ENCODE data around the gene UBE4A.

Gene UBE4A

GRCh38 chr11:118340449-118340848 is 19.0 kb upstream of the UBE4A start:
- in situ Hi-C loops (cut with MboI; ENCODE audit: low sequenced_read_pairs) = no loop called here

DNA sequence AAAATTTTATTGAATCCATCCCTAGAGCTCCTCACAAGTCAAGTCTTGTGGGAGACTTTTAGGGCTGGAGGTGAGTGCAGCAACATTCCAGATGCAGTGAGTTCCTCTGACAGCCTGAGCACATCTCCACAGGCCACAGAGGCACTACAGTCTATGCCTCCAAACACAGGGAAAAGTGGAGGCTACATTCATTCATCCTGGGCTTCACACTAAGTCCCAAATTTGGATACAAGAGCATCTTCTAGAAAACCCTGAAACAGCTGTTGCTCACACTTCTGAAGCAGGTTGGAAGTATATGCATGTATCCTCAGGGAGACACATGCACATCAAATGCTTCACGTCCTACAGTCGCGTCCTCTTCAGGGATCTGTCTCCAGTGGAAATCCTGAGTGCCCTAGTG is 18.1 kb upstream of the UBE4A start:
- in situ Hi-C loops (cut with MboI; ENCODE audit: low sequenced_read_pairs) = no loop called here

DNA sequence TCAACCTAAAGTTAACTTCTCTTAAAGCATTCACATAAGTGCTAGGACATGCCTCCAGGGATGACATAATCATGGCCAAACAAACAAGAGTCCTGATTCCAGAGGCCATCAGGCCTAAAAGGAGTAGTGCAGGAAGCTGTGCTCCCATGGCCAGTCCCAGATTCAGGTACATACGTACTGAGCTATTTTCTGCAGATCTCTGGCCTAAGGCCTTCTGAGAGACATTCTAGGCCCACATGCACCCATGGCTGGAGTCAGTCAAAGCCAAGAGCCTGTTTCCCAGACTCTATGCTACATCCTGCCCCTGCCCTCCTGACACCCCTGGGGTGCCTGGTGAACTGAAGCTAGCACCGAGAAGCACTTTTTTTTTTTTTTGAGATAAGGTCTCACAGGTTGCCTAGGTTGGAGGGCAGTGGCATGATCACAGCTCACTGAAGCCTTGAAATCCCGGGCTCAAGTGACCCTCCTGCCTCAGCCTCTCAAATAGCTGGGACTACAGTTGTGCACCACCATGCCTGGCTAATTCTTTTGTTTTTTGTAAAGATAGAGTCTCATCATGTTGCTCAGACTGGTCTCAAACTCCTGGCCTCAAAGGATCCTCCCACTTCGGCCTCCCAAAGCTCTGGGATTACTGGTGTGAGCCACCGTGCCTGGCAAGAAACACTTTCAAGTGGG is 17.4 kb upstream of the UBE4A start:
- in situ Hi-C loops (cut with MboI; ENCODE audit: low sequenced_read_pairs) = no loop called here

DNA sequence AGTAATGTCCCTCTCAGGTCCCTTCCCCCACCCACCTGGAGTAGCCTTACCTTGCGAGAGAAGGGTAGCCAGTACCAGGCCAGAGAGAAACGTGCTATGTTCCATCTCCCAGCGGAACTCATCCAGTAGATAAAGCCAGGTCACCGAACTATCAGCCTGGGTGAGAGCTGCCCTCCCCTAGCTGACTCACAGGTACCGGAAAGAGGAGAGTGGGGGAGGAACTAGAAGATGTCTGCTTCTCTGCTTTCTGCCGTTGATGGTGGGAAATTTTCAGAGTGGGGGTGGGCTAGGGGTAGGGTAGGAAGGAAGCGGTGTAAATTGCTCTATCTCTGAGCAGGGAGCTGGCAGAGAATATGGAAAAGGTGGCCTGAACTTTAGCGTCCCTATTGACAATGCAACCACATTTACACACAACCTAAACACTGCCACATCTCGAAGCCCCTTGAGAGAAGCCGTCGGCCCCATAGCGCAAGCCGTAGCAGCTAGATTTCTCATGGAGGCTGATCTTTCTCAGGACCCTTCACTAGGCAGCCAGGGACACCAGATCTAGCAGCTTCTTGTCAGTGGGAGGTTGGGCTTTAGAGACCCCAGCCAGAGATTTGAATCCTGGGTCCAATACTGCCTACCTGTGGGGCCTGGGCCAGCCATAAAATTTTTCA is 16.8 kb upstream of the UBE4A start, which contains the start of gene CD3D:
Gene CD3D (minus strand): TSS at position 203 of the 659 bp plus-strand sequence. CDS start 98 bp downstream, at position 105.
- in situ Hi-C loops (cut with MboI; ENCODE audit: low sequenced_read_pairs) = no loop called here

- in situ Hi-C loops (cut with MboI; ENCODE audit: low sequenced_read_pairs) = no loop called here
These were observed 16.2 kb upstream of the UBE4A start for GRCh38 chr11:118343248-118343647.

GRCh38 chr11:118343981-118344515 is 15.4 kb upstream of the UBE4A start, which contains the start of gene CD3G:
Gene CD3G (plus strand): TSS chr11:118344344. CDS start chr11:118344424, 80 bp downstream.
- in situ Hi-C loops (cut with MboI; ENCODE audit: low sequenced_read_pairs) = no loop called here

GRCh38 chr11:118349475-118349874 is 9.9 kb upstream of the UBE4A start:
- in situ Hi-C loops (cut with MboI; ENCODE audit: low sequenced_read_pairs) = no loop called here

DNA sequence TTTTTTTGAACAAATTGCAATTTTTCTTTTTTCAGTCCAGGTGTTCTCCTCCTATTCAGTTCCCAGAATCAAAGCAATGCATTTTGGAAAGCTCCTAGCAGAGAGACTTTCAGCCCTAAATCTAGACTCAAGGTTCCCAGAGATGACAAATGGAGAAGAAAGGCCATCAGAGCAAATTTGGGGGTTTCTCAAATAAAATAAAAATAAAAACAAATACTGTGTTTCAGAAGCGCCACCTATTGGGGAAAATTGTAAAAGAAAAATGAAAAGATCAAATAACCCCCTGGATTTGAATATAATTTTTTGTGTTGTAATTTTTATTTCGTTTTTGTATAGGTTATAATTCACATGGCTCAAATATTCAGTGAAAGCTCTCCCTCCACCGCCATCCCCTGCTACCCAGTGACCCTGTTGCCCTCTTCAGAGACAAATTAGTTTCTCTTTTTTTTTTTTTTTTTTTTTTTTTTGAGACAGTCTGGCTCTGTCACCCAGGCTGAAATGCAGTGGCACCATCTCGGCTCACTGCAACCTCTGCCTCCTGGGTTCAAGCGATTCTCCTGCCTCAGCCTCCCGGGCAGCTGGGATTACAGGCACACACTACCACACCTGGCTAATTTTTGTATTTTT is 6.2 kb upstream of the UBE4A start:
- in situ Hi-C loops (cut with MboI; ENCODE audit: low sequenced_read_pairs) = loop anchor here (10.0 kb wide), 2 partner anchors 48 to 158 kb away; partner anchors contain the start of gene CD3E

DNA sequence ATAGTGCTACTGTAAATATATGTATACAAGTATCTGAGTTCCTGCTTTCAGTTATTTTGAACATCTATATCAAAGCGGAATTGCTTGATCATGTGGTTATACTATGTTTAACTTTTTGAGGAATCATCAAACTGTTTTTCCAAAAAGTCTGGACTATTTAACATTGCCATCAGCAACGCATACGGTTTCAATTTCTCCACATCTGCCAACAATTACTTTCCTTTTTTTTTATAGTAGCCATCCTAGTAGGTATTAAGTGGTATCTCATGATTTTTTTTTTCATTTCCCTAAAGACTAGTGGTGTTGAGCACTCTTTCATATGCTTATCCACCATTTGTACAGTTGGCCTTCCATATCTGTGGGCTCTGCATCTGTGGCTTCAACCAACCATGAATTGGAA is 1.3 kb upstream of the UBE4A start:
- in situ Hi-C loops (cut with MboI; ENCODE audit: low sequenced_read_pairs) = loop anchor here (10.0 kb wide), 2 partner anchors 53 to 163 kb away; partner anchors contain the start of gene CD3E

GRCh38 chr11:118364956-118365615 is 5.7 kb downstream of the UBE4A start:
- in situ Hi-C loops (cut with MboI; ENCODE audit: low sequenced_read_pairs) = no loop called here

DNA sequence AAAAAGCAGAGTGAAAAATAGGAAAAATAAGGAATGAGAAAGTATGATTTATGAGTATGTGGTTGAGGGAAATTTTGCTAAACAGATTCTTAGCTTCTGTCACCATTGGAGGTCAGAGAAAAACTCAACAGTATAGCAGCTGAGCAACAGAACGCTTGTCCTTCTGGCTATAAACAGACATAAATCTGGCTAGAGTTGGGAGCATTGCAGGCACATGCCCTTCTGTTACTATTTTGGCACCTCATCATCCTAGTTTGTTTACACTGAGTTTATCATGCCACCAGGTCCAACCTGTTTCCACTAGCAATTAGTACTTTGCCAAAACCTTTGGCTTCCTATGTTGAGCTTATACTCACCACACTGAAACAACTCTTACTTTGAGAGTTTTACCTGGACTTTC is 6.9 kb downstream of the UBE4A start:
- in situ Hi-C loops (cut with MboI; ENCODE audit: low sequenced_read_pairs) = no loop called here

DNA sequence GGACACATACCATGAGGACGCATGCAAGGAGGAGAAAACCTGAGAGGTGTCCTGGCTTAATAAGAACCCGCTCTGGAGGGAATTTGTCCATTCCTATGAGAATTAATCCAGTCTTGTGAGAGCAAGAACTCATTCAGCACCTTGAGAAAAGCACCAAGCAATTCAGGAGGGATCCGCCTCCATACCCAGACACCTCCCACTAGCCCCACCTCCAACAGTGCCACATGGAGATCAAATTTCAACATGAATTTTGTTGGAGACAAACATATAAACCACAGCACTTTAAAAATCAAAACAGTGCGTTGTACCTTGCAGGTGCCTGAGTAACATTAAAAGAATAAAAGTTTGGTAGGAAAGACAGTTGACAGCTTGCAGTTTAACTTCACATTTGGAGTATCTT is 11.4 kb downstream of the UBE4A start:
- in situ Hi-C loops (cut with MboI; ENCODE audit: low sequenced_read_pairs) = loop anchor here (10.0 kb wide), 1 partner anchor 134 kb away; no protein-coding TSS in a partner anchor

GRCh38 chr11:118373263-118373662 is 13.9 kb downstream of the UBE4A start:
- in situ Hi-C loops (cut with MboI; ENCODE audit: low sequenced_read_pairs) = loop anchor here (10.0 kb wide), 1 partner anchor 132 kb away; no protein-coding TSS in a partner anchor

DNA sequence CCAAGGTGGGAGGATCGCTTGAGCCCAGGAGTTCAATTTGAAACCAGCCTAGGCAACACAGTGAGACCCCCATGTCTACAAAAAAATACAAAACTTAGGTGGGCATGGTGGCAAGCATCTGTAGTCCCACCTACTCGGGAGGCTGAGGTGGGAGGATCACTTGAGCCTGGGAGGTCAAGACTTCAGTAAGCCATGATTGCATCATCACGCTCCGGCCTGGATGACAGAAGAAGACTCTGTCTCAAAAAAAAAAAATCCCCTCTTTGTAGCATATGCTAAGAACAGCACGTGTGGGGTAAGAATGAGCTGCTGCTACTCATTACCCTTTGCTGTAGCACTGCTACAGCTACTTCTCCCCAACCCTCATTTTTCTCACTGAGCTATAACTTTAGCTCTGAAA is 14.5 kb downstream of the UBE4A start:
- in situ Hi-C loops (cut with MboI; ENCODE audit: low sequenced_read_pairs) = loop anchor here (10.0 kb wide), 1 partner anchor 131 kb away; no protein-coding TSS in a partner anchor

GRCh38 chr11:118374729-118375128 is 15.3 kb downstream of the UBE4A start:
- in situ Hi-C loops (cut with MboI; ENCODE audit: low sequenced_read_pairs) = loop anchor here (10.0 kb wide), 1 partner anchor 130 kb away; no protein-coding TSS in a partner anchor

DNA sequence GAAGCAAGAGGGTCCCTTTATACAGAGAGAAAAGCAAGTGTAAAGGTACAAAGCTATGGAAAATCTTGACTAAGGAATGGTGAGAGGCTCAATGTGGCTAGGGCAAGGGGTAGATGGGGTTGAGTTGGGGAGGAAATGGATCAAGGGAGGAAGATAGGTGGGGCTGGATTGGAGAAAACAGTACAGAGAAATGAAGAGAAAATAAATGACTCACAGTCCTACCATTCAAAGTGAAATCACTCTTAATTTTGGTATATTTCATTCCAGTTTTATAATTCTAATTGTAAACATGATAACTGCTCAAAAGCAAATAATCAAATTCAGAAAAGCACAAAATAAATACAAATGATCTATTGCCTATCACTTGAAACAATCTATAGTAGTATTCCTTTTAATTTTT is 16.6 kb downstream of the UBE4A start:
- in situ Hi-C loops (cut with MboI; ENCODE audit: low sequenced_read_pairs) = loop anchor here (10.0 kb wide), 1 partner anchor 129 kb away; no protein-coding TSS in a partner anchor

DNA sequence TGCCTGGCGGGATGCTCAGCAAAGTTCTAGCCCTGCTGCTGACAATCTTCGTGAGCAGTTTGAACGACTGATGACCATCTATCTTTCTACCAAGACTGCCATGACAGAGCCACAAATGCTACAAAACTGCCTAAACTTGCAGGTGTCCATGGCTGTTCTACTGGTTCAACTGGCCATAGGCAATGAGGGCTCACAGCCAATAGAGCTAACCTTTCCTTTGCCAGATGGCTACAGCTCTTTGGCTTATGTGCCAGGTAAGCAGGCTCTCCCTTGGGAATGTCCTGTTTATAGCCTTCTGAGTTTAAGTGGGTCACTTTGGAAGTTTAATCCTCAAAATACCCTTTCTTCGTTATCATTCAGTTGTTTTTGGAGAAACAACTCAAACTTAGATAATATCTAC is 20.1 kb downstream of the UBE4A start:
- in situ Hi-C loops (cut with MboI; ENCODE audit: low sequenced_read_pairs) = loop anchor here (10.0 kb wide), 1 partner anchor 125 kb away; no protein-coding TSS in a partner anchor

- in situ Hi-C loops (cut with MboI; ENCODE audit: low sequenced_read_pairs) = no loop called here
These were observed 21.2 kb downstream of the UBE4A start for GRCh38 chr11:118380571-118380970.

- in situ Hi-C loops (cut with MboI; ENCODE audit: low sequenced_read_pairs) = no loop called here
These were observed 23.6 kb downstream of the UBE4A start for GRCh38 chr11:118382954-118383353.

DNA sequence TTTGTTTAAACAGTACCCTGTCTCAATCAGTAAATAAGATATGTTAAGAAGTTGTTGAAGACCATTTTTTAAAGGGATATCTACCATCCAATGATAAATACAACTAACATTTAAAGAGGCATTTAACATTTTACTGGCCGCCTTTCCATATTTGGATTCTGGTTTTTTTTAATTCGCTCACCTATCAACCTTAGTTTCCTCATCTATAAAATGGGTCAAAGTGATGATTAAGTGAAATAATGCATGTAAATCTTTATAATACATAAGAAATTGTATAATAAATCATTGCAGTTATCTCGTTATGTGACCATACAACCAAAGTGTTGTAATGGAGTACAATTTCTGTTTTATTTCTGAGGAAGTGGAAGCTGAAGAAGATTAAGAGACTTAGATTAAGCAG is 24.3 kb downstream of the UBE4A start:
- in situ Hi-C loops (cut with MboI; ENCODE audit: low sequenced_read_pairs) = no loop called here

All from HL-60/S4 treated with phorbol 12-myristate 13-acetate at 8.2 ng/mL for 4 days and 3 days (cell line).